GM18498 (cell line): ENCODE data around the gene FANCC.

Experiments used
- ATAC-seq: cut with Tn5 transposase; IDR thresholded peaks from one replicate; pipeline ENCODE4 v1.9.1; 2021; ENCODE audit warnings: mild to moderate bottlenecking, moderate library complexity; ENCODE audit not compliant: unreplicated experiment

The FANCC gene

DNA sequence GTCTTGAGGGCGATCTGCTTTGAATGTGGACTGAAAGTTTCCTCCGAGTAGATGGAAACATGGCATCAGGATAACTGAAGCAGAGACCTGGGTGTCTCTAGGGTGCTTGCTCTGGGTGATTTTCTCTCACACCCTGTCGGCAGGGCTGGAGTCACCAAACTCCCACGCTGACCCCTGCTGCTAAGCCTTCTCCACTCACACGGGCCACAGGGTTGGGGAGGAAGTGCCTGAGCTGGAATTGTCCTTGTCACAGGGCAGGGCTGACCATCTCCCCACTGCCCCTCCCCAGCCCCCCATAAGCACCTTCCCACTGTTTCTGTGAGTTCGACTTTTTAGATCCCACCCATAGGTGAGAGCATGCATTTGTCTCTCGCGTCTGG is 212.9 kb downstream of the FANCC start:
- no peak for ATAC-seq

DNA sequence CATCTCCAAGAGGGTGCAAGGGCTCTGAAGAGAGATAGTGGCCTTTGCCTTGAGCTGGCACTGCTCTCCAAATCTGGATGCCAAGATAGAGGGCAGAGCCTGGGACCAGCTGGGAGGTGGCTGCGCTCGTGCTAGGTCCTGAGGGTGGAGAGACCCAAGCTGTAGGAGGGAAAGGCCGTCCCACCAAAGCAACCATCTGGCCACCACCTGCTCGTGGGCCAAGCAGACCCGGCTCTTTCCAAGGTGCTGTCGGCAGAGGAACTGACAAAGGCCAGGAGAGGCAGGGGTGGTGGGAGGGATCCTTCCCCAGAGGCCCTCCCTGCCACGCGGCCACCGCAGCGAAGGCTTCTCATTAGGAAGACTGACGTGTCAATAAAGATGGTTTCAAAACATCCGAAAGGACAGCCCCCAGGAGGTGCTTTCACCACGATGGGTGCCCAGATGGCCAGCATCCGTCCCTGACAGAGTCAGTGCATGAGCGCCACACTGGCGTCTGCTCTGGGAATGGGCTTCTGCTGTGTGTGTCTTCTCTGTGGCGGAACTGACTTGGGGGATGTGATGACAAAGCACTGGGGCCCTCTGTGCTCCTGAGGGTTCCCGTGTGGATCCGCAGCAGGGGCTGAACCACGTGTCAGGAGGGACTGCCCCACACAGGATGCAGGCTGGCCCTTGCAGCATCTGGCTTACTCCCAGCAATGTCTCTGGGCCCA is 213.5 kb downstream of the FANCC start:
- ATAC-seq, result no peak

DNA sequence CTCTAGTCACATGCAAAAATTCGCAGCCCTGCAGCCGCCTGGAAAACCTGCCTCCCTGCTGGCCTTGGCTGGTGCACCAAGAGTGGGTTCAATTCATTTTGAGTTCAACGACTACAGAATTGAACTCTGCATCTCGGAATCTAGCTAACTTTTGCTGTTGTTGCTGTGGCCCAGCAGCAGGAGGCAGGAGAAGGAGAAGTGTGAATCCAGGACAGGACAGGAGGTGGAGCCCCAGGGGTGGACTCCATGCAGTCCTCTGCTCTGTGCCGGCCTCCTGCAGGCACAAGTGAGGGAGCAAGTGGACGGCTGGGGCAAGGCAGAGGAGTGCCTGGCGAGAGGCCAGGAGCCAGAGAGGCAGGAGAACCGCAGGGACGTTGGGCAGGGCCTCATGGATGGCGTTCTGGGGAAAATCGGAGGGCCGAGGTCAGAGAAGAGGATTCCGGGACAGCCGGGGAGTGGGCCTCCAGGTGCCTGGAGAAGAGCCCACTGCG is 214.2 kb downstream of the FANCC start:
- ATAC-seq, result no peak

DNA sequence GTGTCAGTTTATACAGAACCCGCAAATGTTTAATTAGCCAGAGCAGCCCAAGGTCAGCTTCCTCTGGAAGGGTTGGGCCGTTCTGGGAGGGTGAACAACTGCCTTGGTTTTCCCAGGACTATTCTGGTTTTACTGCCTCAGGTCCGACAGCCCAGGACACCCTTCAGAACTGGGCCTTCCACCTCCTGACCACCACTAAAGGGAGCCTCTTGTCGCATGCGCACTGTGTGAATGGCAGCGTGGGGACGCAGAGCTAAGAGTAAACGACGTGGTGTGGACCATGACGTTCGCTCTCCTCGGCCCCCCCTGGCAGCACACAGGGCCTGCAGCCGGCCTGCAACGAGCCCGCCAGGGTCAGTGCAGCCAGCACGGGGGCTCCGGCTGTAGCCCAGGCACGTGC is 214.9 kb downstream of the FANCC start:
- ATAC-seq, result no peak

DNA sequence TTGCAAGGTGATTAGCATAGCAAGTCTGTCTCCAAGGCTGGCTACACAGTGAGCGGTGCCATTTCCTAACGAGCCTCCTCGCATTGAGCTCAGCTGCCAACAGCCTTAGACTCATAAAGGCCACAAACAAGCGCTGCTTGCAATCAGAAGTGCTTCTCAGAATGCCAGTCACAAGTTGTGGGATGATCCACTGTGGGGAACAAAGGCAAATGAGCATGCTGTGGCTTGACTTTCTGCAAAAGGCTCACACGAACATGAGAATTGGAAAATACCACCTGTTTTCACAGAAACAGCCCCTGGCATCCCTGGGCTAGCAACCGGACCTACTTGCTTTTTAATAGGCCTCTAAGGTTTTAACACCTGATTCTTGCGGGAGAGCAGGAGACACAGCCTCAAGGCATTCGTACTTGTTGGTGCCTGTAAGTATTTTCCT is 215.5 kb downstream of the FANCC start:
- ATAC-seq, result no peak

DNA sequence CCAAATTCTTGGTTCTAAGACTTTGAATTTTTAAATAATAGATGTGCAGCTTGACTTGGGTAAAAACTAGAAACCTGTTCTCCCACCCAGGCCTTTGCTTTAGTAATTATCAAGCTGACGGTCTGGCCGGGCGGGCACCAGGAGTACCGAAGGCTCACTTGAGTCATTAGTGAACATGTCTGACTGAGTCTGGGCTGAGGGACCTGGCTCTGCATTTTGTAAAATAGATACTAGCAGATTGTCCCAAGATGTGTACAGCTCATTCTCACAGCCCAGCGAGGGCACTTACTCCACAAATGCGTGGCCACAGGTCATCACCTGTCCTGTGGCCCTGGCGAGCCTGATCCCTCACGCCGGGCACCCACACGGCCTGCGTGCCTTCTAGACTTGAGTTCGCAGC is 216.2 kb downstream of the FANCC start:
- ATAC-seq, result no peak

DNA sequence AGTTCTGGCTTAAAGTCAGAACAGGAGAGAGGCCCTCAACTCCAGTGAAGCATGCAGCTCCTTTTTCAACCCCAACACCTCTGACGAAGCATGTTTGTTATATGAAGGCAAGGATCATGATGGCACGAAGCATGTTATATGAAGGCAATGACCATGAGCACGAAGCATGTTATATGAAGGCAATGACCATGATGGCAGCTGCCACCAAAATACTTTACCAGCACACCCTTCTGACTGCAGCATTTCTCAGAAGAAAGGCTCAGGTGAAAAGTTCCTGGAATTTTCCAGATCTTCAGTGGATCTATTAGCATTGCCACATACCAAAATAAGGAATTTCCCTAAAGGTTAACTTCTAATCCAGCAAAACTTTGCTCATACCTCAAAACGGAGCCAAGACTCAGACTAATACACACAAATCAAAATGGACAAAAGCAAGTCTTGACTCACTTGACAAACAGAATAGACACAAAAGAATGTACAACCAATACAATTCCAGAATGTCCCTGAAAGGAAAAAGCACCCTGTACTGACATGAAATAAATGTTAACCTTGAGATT is 217.4 kb downstream of the FANCC start:
- no peak for ATAC-seq

DNA sequence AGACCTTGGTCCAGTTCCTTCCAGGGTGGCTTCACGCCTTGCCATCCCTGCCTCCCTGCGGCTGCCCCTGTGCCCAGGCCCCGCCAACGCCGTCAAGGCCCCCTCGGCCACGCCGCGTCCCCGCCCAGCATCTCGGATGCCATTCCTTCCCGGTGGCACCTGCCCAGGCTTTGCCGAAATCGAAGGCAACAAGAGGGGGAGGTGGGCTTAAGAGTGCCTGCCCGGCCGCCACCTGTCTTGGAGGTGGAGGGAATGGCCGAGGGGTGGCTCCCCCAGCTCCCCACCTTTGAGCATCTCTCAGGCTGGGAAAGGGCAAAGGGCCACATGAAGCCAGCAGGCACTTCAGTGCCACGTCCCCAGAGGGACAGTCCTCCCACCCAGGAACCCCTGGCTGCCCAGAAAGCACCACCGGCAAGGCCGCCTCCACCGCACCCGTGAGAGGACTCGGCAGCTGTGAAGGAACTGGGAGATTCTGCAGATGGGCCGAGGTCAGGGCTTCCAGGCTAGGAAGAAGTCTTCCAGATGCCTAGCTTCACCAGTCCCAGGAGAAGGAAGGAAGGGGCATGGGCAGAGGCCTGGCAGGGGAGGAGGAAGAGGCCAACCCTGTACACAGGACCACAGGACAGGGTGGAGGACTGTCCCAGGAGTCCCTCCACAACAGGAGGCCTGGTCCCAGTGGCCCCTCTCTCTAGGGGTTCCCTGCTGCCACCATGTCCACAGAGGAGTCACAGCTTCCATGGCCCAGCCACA is 218.0 kb downstream of the FANCC start:
- no peak for ATAC-seq

DNA sequence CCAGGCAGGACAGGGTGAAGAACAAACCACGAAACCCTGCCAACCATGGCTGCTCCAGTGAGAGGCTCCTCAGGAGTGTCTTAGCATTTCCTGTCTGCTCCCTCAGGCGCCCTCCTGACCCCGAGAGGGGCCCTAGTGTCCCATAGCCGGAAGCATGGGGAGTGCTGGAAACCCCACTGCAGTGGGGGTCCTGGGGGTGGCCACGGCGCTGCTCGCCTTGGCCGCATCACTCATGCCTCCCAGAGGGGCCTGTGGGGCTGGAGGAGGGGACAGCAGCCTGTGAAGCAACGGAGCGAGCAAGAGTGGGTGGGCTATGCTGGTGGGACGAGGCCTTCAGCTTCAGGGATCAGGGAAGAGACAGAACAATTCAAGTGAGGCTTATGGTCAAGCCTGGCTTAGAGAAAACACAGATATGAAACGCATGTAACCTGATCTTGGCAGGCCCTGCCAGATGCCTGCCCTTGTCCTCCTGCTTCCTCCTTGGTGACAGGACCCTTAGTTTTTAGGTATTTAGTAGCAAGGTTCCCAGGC is 219.1 kb downstream of the FANCC start:
- no peak for ATAC-seq

DNA sequence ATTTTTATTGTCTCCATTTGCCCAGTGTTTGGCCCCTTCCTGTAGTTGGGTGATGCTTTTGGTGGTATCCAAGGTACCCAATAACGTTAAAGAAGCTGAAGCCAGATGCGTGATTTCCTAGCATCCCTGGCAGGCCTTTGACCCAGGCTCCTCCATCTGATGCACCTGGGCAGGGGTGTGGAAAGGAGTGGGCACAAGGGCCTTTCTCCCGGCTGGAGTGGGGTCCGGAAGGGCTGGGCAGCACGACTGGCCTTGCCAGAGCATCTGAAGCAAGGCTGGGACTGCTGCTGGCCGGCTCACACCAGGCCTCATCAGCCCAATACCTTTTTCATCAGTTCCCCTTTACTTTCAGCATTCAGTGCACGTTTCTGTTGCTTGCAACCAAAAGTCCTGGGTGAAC is 220.2 kb downstream of the FANCC start:
- ATAC-seq, result no peak

DNA sequence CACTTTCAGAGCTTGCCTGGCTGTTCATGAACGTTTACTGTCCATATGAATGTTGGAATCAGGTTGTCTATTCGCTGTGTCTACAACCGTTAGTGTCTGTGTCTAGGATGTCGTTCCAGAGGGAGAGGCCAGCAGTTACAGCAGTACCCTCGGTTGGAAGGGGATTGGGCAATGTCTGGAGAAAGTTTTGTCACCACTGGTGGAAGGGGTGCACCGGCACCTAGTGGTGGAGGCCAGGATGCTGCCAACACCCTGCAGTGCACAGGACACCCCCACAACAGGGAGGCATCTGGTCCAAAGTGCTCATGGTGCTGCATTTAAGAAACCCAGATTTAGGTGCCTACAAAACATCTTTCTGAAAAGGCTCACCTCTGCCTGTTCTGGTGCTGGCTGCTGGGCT is 220.7 kb downstream of the FANCC start:
- ATAC-seq, result no peak

DNA sequence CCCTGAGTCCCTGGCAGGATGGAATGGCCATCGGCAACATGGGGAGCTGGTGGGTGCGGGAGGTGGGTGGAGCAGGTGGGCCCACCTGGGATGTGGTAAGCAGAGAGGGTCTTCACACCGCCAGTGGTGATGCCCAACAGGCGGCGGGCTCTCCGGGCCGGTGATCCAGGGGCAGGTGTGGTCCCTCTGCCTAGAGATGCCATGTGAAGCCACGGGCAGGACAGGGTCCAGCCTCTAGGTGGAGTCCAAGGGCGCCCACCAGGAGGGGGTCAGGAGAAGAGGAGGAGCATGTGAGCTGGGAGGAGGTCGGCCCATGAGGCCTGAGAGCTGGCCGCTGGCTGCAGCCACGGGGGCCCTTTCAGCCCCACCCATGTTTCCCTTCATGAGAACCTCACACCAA is 221.1 kb downstream of the FANCC start:
- no peak for ATAC-seq

DNA sequence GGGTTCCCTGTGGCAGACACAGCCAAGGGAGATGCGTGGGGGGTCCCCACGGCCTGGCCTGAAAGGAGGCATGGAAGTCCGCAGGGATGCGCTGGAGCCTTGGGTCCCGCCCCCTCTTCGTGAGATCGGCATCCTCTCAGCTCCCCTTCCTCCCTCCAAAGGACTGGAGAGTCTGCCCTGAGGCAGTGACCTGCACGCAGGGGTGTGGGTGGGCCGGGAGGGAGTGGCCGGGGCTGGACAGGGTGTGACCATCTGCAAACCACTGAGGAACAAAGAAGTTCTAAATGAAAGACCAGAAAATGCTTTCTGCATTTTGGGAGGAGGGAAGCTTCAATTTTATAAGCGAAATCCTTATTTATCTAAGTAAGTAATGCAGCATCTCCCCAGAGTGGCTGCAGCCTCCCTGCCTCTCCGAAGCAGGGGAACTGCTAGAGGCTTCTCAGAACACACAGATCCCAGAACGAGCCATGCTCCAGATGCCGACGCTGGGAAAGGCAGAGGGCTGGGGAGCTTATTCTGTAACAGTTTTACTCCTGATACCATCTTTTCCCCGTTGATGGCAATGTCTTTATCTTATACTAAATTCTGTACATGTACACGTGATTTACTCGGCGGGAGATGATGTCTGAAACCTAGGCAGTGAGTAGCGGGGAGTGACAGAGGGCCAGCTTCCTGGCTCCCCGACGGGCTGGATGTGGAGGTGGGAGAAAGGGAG is 221.7 kb downstream of the FANCC start:
- no peak for ATAC-seq

DNA sequence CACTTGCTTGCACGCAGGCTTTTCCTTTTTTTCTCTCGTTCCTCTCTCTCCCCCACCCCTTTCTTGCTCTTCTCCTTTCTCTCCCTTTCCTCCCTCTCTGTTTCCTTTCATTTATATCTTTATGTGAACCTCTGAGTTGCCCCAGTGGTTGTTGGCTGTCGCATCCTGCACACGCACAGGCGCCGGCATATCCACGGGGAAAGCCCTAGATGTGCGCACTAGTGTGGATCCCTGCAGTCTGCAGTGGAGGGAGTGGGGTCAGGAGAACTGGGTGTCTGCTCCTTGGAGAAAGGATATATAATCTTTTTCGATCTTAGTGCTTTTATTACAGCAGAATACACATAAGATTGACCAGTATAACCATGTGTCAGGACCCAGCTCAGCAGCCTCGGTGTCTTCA is 223.5 kb downstream of the FANCC start:
- ATAC-seq, result no peak

DNA sequence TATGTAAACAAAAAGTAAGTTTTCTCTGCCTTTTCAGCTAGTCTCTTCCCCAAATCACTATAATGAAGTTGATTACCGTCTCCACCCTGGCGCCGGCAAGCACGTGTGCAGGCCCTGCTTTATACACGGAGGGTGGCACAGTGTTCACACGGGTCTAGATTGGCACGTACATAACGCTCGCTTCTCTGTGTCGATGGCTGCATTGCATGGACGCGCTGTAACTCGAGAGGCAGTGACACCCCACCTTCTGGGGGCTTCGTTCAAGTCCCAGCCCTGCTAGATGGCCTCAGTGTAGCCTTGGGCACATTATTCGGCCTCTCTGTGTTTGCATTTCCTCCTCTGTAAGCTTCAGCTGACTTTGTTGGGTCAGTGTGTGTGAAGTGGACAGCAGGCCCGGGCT is 223.9 kb downstream of the FANCC start:
- no peak for ATAC-seq

DNA sequence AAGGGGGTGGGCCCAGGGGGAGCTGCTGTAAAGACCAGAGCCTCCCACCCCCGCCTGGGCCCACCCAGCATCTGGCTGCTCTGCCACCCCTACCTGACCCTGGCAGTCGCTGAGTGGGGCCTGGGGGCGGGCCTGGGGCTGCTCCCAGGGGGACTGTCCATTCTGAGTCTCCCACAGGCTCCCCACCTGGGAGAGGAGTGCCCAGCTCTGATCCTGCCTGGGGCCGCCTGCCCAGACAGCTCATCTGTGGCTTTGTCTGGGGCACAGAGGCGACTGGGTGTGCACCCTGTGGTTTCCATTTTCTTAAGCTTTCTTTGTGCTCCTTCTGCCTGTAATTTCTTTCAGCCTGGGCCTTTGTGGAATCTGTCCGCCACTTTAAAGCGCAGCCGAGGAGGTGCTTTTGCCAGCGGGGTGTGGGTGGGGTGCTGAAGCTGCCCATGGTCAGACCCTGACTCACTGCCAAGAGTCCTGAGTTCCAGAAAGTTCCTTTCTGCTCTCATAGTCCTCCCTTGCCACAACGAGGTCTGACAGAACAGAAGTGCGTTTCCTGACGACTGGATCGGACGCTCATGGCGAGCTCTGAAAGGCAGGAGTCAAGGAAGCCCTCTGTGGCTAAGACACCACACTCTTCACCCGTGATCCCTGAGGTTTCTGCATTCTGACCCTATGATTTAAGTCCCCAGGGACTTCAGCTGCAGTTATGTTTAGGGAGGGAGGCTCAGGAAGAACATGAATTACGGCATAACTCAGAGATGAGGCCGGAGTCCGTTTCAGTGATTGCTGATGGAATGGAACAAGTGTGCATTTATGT is 225.0 kb downstream of the FANCC start:
- ATAC-seq, result no peak

DNA sequence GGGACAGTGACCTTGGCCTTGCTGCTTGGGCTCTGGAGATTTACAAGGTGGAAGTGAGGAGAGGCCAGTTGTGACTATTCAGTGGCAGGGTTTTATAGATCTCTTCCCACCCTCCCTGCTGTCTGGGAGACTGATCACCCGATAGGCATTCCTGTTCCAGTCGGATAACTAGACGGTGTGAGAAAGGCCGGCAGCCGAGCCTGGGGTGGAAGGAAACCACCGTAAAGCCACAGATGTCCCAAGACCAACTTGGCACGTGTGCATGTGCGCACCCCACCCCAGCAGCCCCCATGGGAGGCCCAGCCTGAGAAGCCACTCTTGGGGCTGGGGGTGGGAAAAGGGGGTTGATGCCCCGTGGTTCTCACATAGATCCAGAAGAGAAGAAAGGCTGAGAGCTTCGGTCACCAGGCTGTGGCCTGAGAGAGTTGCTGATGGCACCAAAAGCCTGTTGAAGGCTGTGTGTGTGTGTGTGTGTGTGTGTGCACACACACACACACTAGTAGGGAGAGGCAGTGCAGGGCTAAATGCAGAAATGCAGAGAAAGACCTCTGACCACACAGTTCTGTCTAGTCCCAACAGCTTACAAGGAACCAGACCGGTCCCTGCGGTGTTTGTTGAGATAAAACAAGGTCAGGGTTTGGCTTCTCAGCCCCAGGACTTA is 225.8 kb downstream of the FANCC start:
- no peak for ATAC-seq

DNA sequence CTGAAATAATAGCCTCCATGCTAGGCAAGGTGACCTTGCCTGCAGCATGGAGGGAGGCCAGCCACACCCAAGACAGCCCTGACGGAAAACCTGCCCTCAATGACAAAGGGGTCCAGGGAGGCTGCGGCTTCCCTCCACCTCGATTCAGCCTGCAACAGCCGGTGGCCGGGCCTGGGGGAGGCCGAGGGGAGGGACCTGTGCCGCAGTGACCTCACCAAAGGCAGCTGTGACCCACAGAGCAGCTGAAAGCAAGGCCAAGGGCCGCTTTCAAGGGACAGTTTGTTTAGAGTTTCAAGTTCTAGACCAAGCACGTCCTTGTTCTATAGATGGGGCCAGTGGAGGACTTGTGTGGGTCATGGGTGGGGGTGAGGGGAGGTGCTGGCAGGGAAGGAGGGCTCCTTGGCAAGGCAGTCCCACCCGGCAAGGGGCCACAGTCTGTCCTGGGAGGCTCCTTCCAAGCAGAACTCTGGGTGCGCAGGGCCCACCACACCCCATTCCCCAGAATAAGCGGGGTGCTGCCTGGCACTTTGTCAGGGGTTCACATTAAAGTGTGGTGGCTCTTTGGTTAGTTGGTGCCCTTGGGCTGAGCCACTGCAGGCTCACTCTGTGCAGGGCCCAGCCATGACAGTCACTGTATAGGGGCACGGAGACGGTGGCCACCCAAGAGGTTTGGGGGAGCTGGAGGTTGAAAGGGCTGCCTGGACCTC is 226.5 kb downstream of the FANCC start:
- ATAC-seq, result no peak
